GM21737 (cell line): ENCODE data around the gene KIRREL3.

Source experiments
- ATAC-seq: cut with Tn5 transposase; IDR thresholded peaks from one replicate; pipeline ENCODE4 v1.9.1; 2021; ENCODE audit warnings: mild to moderate bottlenecking, moderate library complexity; ENCODE audit not compliant: unreplicated experiment

The KIRREL3 gene

DNA sequence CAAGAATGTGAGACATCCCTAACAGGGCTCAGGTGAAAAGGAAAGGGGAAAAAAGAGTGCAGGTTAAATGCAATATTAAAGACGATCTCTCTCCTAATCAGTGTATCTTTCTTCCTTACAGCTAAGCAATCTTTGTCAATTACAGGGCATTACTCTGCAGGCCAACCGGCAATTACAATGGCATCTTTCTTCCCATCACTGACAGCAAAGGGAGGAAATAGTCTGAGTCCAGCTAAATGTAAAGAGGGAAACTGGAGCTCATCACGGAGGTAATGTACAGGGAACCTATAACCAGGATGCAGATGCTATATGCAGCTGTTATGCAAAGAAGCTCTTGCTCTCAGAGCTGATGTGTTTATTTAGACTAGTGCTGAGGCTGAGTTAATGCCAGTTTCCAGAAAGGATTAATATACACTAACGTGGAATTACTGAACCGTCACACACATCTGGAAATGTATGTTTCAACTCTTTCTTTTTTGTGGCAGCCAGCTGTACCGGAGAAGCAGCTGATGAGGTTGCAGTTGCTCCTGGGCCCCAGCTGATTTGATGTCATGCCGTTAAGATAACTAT is 121.6 kb downstream of the KIRREL3 start:
- no peak for ATAC-seq

DNA sequence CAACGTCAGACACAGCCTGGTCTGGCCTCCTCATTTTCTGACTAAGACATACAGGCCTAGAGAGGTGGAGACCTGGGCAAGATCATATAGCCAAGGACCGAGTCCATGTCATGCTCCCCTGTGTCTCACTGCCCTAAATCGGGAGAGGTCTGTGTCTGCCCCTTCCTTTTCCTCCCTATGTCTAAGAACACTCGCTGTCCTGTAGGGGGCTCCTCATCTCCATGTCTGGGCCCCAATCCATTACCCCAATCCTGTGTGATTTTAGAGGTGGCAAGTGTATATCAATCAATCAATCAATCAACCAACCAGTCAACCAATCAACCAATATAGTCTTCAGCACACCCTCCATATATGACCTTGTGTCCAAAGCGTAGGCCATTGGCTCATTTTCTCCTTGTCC is 125.7 kb downstream of the KIRREL3 start:
- no peak for ATAC-seq

DNA sequence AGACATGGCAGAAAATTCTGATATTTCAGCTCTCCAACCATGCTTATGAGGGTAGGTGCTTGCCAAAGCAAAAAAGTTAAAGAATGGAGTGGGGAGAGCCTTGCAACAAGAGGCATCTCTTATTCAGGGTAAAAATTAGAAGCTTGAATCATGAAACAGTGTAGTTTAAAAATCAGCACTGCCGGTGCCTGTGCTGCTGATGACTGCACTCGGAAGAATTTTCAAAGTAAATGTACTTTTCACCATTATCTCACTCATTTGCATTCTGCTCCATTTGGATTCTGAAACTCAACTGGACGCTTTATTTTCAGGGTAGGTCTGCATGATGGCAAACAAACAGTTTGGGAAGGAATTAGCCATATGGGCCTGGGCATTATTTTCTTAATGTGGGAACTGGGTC is 126.3 kb downstream of the KIRREL3 start:
- no peak for ATAC-seq

DNA sequence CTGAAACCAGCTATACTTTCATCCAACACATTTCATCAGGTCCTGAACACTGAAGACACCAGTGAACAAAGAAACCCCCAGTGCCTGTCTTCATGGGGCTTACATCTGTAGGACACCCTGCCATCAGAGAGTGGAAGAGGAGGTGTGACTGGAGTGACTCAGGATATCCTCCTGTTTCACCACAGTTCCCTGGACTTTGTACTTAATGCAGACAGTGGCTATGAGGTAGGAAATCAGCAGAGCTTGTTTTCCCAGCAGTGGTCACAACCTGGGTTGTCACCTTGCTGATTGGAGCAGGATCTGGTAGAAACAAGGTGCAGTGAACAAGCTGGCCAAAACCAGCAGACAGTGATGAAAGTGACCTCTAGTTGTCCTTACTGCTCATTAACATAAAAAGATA is 128.8 kb downstream of the KIRREL3 start:
- ATAC-seq, result no peak

DNA sequence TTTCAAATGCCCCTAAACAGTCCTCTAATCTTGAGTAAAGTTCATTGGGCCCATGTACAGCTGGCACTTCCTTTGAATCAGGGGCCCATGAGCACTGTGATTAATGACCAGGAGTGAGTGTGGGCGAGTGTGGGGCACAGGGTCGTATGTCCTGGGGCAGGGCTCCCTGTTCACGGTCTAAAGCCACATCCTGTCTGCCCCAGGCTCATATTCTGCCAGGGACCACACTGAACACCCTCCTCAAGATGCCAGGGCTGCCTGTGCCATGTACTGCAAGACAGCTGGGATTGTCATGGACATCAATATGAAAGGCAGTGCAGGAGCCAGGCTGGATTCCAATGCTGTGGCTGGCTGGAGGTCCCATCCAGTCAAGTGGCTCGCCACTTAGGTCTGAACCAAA is 130.5 kb downstream of the KIRREL3 start:
- no peak for ATAC-seq

DNA sequence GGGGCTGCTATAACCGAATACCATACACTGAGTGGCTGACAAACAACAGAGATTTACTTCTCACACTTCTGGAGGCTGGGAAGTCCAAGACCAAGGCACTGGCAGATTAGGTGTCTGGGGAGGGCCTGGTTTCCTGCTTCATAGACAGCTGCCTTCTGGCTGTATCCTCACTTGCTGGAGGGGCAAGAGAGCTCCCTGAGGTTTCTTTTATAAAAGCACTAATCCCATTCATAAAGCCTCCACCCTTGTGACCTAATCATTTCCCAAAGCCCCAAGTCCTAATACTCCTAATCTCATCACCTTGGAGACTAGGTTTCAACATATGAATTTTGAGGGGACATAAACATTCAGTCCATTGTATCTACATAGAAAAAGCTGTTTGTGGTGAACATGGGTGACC is 131.8 kb downstream of the KIRREL3 start:
- ATAC-seq, result no peak

DNA sequence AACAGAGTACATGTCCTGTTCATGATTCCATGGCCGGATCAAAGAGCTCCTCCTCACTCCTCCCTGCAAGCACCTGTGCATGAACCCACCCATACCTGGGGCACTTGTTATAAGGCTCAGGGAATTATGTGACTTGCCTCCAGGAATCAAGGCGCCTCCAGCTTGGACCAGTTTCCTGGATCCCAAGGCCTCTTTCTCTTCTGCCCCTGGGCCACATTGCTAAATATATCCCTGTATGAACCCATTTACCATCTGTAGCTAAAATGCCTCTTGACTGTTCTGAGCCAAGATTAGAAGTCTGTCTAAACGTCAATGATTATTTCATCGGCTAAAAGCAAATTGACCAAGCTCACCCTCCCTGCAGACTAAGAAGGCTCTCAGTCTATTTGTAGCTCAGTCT is 135.6 kb downstream of the KIRREL3 start:
- no peak for ATAC-seq

DNA sequence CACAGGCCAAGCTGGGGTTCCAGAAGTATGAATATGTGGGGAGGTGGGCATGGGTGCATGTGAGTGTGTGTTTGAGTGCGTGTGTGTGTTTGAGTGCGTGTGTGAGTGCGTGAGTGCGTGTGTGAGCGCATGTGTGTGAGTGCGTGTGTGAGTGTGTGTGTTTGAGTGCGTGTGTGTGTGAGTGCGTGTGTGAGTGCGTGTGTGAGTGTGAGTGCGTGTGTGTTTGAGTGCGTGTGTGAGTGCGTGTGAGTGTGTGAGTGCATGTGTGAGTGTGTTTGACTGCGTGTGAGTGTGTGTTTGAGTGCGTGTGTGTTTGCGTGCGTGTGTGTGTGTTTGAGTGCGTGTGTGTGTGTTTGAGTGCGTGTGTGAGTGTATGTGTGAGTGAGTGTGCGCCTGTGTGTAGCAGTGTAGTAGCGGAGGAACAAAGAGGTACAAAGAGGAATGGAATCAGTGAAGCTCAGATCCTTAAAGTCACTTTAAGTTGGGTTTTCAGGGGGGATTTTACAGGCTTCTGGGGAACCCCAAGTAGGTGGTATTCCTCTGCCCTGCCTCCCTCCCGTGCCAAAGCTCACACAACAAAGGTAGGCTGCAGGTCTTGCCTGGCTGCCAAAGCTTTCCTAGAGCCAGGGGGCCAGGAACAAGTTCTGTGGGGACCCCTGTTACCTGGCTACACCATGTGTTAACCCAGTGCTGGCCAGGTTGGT is 137.1 kb downstream of the KIRREL3 start:
- ATAC-seq, result no peak

DNA sequence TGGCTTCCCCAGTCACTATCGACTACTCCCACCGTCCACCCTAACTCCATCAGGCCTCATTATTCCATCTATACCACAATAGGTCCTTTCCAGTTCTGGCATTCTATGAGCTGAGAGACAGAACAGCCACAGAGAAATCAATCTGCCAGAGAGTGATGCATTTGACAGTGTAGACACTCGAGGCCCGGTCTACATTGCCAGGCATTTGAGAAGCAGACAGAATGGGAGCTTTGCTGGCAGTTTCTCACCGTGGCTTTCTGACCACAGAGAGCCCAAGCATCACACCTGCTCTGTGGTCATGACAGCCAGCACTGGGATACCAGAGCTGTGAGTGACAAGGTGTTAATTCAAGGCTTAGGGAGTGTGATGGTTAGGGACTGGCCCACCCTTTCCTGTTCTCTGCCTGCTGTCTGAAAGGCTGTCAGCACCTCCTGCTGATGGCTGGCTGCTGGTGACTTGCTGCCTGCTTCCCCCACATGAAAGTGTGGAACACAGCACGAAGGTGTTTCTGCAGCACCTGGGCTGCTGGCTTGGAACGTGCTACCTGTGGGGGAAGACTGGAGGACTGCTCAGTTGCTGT is 137.8 kb downstream of the KIRREL3 start:
- ATAC-seq, result peak; percentile 63

DNA sequence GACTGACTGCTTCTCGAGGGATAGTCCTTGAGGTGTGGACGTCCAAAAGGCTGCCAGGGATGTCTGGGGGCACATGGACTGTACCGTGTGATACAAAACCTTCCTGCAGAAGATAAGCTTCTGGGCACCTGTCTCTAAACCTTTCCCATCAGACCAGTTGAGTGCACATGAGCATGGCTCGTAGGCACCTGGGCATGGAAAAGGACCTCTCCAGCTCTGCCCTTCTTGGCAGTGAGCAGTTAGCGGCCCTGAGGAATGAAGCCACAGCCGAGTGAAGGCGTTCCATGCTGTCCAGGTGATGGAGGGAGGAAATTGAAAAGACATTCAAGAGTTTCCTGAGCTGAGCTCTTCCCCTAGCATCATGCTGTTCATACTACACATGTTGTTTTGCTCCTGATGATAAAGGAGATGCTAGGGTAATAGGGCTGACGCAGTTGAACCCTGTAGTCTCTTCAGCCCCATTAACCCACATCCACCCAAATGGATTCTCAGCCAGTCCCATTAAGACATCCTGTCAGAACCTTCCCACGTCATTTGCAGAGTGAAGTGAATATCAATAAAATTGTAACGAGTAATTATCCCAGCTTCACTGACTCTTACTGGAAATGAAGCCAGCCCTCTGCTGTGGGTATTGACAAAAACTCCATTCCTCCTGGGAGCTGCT is 138.6 kb downstream of the KIRREL3 start:
- no peak for ATAC-seq

DNA sequence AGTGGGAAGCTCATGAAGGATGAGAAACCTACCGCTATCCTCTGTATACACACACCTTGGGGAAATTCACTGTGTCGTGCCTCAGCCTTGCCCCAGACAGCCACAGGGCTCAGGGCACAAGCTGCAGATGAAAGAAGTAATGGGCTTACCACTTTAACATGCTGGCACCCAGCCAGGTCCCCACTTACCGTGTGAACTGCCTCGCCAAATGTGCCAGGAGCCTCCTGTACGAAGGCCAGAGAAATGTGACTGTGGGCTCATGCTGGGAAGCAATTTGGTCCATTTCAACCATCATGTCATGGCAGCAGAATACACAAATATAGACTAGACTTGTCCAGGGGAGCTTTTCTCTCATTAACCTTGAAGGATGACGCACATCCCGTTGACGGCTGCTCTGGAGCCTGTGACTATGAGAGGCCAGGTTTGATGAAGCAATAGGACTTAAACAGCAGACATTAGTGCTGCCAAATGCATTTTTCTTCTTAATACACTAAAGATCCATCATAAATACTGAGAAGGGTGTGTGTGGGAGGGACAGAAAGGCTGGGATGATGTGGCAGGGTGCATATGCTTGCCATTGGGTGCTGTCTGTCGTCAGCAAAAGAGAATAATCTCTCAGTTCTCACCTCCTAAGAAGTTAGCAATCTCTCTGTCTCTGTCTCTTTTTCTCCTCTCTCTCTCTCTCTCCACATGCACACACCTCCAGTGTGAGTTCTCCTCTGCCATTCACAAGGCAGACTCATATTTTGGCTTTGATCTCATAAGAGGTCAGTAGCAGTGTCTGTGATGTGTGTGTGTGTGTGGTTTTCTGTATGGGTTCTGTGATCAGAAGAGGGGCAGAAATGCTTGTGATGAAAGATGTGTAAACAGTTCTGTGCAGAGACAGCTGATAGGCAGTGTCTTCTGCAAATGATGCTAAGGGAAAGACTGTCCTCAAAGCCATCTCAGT is 142.4 kb downstream of the KIRREL3 start:
- ATAC-seq, result no peak

DNA sequence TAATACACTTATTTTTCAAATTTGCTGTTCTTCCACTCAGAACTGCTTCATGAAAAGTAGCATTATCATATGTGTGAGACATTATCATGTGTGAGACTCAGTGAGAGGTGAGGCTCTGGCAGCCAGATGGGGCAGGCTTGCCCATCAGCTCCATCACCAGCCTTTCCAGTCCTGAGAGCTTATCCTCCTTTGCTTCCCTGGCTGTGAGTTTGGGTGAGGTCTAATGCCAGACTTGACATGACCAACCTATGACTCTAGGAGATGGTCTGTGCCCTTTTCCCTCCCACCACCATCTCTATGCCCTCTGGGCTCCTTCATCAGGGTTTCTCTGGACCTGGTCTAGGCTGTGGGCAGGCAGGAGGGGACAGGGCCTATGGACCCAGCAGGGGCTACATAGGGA is 145.0 kb downstream of the KIRREL3 start:
- no peak for ATAC-seq

DNA sequence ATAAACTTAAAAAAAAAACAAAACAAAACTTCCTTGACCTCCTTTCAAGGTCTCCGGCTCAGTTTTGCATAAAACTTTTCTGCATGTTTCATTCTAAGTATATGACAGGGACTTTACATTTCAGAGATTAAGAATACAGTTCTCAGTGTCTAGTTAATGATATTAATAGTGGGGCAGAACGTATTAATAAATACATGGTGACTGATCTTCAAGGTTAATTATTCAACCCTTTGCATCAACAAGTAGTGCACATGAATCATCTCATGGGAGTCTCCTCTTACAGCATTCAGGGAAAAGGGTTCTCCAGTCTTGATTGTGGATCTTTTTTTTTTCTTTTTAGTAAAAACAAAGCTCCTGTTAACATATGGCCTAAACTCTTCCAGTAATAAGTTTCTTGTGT is 146.8 kb downstream of the KIRREL3 start:
- peak; percentile 75 for ATAC-seq

DNA sequence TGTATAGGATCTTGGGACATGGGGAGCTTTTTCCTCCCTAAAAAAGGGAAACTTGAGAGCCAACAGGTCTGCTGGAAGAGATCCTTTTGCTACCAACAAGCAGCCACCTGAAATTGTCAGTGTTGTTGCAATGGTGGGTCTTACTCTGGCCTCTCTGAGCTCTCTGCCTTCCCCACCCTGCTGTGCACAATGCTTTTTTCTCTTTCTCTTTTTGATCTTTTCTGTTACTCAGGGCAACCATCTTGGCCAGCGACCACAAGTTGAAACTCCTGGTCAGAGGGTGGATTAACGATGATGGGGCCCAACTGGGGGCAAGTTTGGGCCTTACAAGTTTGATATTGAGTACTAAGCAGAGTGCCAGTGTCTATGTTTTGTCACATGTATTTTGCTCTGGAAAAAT is 155.8 kb downstream of the KIRREL3 start:
- no peak for ATAC-seq

DNA sequence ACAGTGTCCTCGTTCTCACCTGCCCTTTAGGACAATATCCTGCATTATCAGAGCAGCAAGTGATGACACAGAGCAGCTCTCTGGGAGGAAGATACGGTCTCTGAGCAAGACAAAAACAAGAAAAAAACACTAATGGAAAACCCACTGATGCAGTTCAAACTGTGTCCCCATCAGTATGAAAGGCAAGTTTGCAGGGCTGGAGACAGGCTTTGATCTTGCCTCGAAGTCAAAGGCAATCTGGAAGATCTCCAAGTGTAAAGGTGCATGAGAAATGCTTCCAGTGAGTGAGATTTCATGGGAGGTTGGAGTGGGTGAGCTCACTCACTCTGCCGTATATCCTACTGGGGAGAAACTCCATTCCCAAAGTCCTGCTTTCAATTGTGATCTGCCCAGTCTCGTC is 157.5 kb downstream of the KIRREL3 start:
- ATAC-seq, result no peak

DNA sequence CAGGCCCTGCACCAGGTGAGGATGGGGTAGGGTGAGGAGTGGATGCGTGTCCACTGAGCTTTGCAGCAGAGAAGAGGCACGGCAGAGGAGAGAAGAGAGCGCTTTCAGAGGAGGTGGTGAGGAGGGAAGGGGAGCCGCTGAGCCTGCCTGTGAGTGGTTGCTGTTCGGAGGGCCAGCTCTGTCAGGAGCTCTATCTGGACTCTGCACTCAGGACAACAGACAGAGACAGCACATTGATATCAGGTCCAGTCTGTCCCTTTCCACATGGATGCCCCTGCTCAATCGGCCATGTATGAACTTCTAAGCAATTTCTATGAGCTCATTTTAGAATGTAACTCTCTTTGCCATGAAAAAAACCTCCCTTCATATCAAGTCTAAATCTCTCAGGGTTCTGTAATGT is 158.6 kb downstream of the KIRREL3 start:
- no peak for ATAC-seq

DNA sequence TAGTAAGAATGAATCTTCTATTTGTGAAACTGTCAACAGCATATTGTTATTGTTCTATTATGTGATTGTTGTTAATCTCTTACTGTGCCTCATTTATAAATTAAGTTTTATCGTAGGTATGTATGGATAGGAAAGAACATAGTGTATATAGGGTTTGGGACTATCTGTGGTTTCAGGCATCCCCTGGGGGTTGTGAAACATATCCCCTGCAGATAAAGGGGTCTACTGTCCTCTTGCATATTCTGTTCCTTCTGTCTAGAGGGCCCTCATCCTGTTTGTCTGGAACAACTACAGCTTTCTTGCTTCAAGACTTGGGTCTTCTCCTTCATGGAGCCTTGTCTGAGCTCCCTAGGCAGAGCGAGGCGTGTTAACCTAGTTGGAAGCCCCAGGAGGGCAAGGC is 159.6 kb downstream of the KIRREL3 start:
- no peak for ATAC-seq

DNA sequence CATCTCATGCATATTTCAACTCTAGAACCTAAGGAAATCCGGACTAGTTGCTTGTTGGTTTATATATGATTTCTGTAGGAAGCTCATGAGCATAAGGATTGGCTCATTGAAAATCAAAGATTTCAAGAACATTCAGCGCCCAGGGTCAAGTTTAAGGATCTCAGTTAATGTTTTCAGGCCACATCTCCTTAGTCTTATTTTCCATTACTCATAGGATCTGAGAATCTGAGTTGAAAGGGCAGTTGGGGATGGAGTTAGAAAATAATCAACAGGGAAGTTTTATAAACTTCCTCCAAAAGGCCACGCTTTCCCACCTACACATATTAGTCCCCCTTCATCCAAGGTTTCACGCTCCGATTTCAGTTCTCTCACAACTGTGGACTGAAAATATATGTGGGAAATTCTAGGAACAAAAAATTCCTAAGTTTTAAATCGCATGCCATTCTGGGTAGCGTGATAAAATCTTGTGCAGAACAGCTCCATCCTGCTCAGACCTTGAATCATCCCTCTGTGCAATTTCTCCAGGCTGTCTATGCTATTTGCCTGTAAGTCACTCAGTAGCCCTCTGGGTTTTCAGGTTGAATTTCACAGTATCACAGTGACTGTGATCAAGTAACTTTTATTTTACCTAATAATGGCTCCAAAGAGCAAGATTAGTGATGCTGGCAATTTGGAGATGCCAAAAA is 160.2 kb downstream of the KIRREL3 start:
- no peak for ATAC-seq

DNA sequence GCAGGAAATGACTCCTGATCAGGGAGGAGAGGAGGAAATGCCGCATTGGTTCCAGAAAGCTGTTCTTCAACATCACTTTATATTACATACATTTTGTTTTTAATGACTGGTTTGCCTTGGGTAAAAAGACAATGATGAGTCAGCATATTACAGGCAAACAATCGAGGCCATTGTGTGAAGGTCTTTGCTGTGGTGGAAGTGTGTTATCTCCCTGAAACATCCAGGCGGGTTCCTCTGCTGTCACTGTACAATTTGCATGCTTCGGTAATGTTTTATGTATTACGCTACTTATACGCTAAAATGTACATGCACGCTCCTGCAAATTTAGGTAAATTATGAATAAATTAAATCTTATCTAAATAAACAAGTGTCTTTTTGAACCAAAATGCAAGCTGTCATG is 161.1 kb downstream of the KIRREL3 start:
- no peak for ATAC-seq

DNA sequence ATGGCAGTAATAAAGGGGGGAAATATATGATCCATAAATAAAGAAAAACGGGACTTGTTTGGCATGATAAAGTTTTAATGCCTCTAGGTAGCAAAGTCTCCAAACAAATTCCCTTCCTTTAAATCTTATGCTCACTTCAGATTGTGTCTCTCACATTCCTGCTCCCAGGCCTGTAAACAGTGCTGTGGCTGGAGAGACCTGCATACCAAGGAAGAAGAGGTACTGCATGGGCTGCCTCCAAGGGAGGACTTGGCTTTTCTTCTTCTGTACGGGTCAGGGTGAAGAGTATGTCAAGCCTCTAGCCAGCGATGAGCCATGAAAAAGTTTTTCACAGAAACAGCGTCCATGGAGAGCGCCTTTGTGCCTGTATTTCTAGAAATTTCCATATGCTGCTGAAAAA is 161.8 kb downstream of the KIRREL3 start:
- no peak for ATAC-seq
